HepG2 (cell line): ENCODE measurements around the gene MB21D2. TPM values are rescaled to one million over a fixed set of nuclear protein-coding genes. Genes with fewer than 3 reads are reported as not detected.

Experiments
- ATAC-seq: fragments of 200-7000 bp; cut with Tn5 transposase; 3 replicates; pipeline ENCODE4 v1.9.1; 2020; ENCODE audit warnings: mild to moderate bottlenecking, moderate library complexity
- BruUV-seq: library from RNA; stranded (reverse); fragments of 400-500 nt; replicated peaks from 2 replicates; lab custom pipeline; 2021; lab: Mats Ljungman, UMichigan
- CTCF ChIA-PET: fragments of 300-600 bp; formaldehyde crosslinking; extraction: SDS; loops from one replicate; lab custom pipeline; 2021; ENCODE audit warnings: low total read pairs, inconsistent platforms, low intra/inter-chr PET ratio; lab: Yijun Ruan, JAX
- POLR2A ChIA-PET: fragments of 350-600 bp; sonication (Branson Sonifier 250); formaldehyde crosslinking; loops from one replicate; lab custom pipeline; 2020; ENCODE audit warnings: antibody characterized with exemption, inconsistent platforms; lab: Yijun Ruan, JAX
- DNase-seq: peaks from one replicate; pipeline ENCODE4 v3.0.0-alpha.2; 2015; ENCODE audit warnings: low spot score
- FAIRE-seq: peaks from 3 replicates; lab custom pipeline; 2011; peaks lifted over from hg19 to GRCh38; lab: Jason Lieb, UNC
- H2AFZ ChIP-seq: one replicate; pipeline ENCODE4 v1.6.1; 2011; ENCODE audit warnings: low read length, inconsistent platforms
- H3K27ac ChIP-seq: fragments of 300-600 bp; 3 replicates; pipeline ENCODE4 v1.8.0; 2011; ENCODE audit warnings: mixed run types, mild to moderate bottlenecking, mixed read lengths, low read length, inconsistent platforms; ENCODE audit not compliant: insufficient read depth; ENCODE audit errors: extremely low read length
- H3K27me3 ChIP-seq, 2 experiments: fragments of 200-600 bp in 1 of 2; 2 replicates in 1 of 2; 3 replicates in 1 of 2; pipeline versions ENCODE4 v1.6.0 to v1.8.0; 2011; ENCODE audit warnings: low read length in 2 of 2, mild to moderate bottlenecking in 2 of 2, moderate library complexity in 2 of 2, inconsistent platforms in 1 of 2; ENCODE audit not compliant: insufficient read depth in 2 of 2, control insufficient read depth in 1 of 2
- H3K36me3 ChIP-seq, 2 experiments: fragments of 200-600 bp in 1 of 2; replicated peaks in 1 of 2; 2 replicates in 1 of 2; 3 replicates in 1 of 2; pipeline versions ENCODE4 v1.5.1 to v1.8.0; 2011; ENCODE audit warnings: low read length in 2 of 2, inconsistent platforms in 1 of 2; ENCODE audit not compliant: insufficient read depth in 2 of 2, control insufficient read depth in 1 of 2
- H3K4me1 ChIP-seq: 2 replicates; pipeline ENCODE4 v1.5.1; 2012; ENCODE audit warnings: low read length, inconsistent platforms; ENCODE audit not compliant: insufficient read depth
- H3K4me2 ChIP-seq: 2 replicates; pipeline ENCODE4 v1.6.0; 2011; ENCODE audit warnings: low read depth, low read length, inconsistent platforms
- H3K4me3 ChIP-seq, 3 experiments: fragments of 200-600 bp in 1 of 3; sonication (generic), shearing (Covaris generic) in 1 of 3; replicated peaks in 1 of 3; 2 replicates each; pipeline ENCODE4 v1.5.1; 2011 to 2016; ENCODE audit warnings: low read length in 3 of 3, inconsistent platforms in 2 of 3, low read depth in 2 of 3, mild to moderate bottlenecking in 2 of 3, control low read depth in 1 of 3, mixed read lengths in 1 of 3; ENCODE audit not compliant: insufficient read depth in 1 of 3
- H3K79me2 ChIP-seq: one replicate; pipeline ENCODE4 v1.6.1; 2011; ENCODE audit warnings: low read length, inconsistent platforms; ENCODE audit not compliant: insufficient read depth
- H3K9ac ChIP-seq: 2 replicates; pipeline ENCODE4 v1.6.0; 2011; ENCODE audit warnings: mild to moderate bottlenecking, low read depth, low read length, inconsistent platforms; ENCODE audit not compliant: insufficient read depth
- H3K9me3 ChIP-seq: 2 replicates; pipeline ENCODE4 v1.5.1; 2012; ENCODE audit warnings: mild to moderate bottlenecking, low read length
- H4K20me1 ChIP-seq: 2 replicates; pipeline ENCODE4 v1.6.0; 2011; ENCODE audit warnings: inconsistent platforms, mild to moderate bottlenecking, low read length, moderate library complexity; ENCODE audit not compliant: insufficient read depth
- ARID2 ChIP-seq: sonication (generic); formaldehyde crosslinking; IDR thresholded peaks from 2 replicates; pipeline ENCODE4 v1.8.1; 2022; ENCODE audit warnings: mild to moderate bottlenecking, missing genetic modification reagents, borderline replicate concordance
- BCL6 ChIP-seq: IDR thresholded peaks from 2 replicates; pipeline ENCODE4 v1.6.1; 2016; ENCODE audit warnings: missing genetic modification reagents, missing compliant biosample characterization
- NFKBIZ ChIP-seq: IDR thresholded peaks from 2 replicates; pipeline ENCODE4 v1.6.1; 2018; ENCODE audit warnings: missing genetic modification reagents, missing compliant biosample characterization
- NONO ChIP-seq, 2 experiments: fragments of 450-650 bp in 1 of 2; sonication (generic) in 1 of 2; formaldehyde crosslinking in 1 of 2; IDR thresholded peaks in 1 of 2; conservative IDR thresholded peaks in 1 of 2; 2 replicates each; pipeline versions ENCODE4 v1.6.1 to v1.8.0; 2017 to 2022; ENCODE audit warnings: mild to moderate bottlenecking in 1 of 2, missing genetic modification reagents in 1 of 2, moderate library complexity in 1 of 2
- POLR2G ChIP-seq: fragments of 200-400 bp; formaldehyde crosslinking; IDR thresholded peaks from 2 replicates; pipeline ENCODE4 v1.6.1; 2018; ENCODE audit warnings: mild to moderate bottlenecking, low read depth, low read length, moderate library complexity
- ZMAT5 ChIP-seq: sonication (generic); formaldehyde crosslinking; IDR thresholded peaks from 2 replicates; pipeline ENCODE4 v1.5.0; 2020; ENCODE audit warnings: mild to moderate bottlenecking, low read depth, missing genetic modification reagents, borderline replicate concordance
- ZNF430 ChIP-seq: sonication (generic); formaldehyde crosslinking; IDR thresholded peaks from 2 replicates; pipeline ENCODE4 v1.9.0; 2021; ENCODE audit warnings: mild to moderate bottlenecking, missing genetic modification reagents
- ZNF597 ChIP-seq: sonication (generic); formaldehyde crosslinking; IDR thresholded peaks from 2 replicates; pipeline ENCODE4 v1.5.0; 2020; ENCODE audit warnings: missing genetic modification reagents
- ZNF776 ChIP-seq: sonication (generic); formaldehyde crosslinking; IDR thresholded peaks from 2 replicates; pipeline ENCODE4 v1.4.0; 2020; ENCODE audit warnings: mild to moderate bottlenecking, missing genetic modification reagents
- ZNF788 ChIP-seq: sonication (generic); formaldehyde crosslinking; IDR thresholded peaks from 2 replicates; pipeline ENCODE4 v1.5.0; 2020; ENCODE audit warnings: mild to moderate bottlenecking, missing genetic modification reagents, borderline replicate concordance
- WGBS: methylation state at CpG from one replicate; pipeline ENCODE4 v1.1.6; 2017; ENCODE audit warnings: low lambda C conversion rate; 5-methylcytosine and 5-hydroxymethylcytosine counted together
- in situ Hi-C: cut with HindIII; loops from 2 replicates; pipeline ENCODE4 v1.10.0; 2017; ENCODE audit warnings: low pct_unique_long_range_greater_than_20kb; ENCODE audit not compliant: extremely low pct_ligation_motif_present
- intact Hi-C: fragments of 100-400 bp; cut with micrococcal nuclease; formaldehyde crosslinking; loops from one replicate; pipeline ENCODE4 v1.10.0; 2022; ENCODE audit not compliant: unreplicated experiment
- polyA plus RNA-seq, 8 experiments: library from polyadenylated mRNA; depleted of rRNA in 3 of 8; stranded (reverse) in 7 of 8; unstranded in 1 of 8; fragments of >200 nt; fragmentation: Illumina TruSeq in 4 of 8; extraction: Trizol in 4 of 8; gene quantifications; 2 replicates each; pipeline versions ENCODE4 v1.2.1 to v1.2.3, GENCODE V29; 2011 to 2016; ENCODE audit warnings: low read depth in 4 of 8, missing spikeins in 1 of 8, mixed read lengths in 1 of 8; ENCODE audit not compliant: insufficient read depth in 1 of 8
- total RNA-seq, 5 experiments: library from RNA; depleted of rRNA; stranded (reverse); fragments of >200 nt; fragmentation: Illumina TruSeq; extraction: Trizol; gene quantifications; 2 replicates each; pipeline ENCODE4 v1.2.3, GENCODE V29; 2016; ENCODE audit warnings: low read depth in 1 of 5

Gene MB21D2
- total and polyA plus RNA-seq, 2 of the 13 experiments (the other 11 are each of a cell fraction or from before 2014, with no cell fraction given): 0.90 to 1.6 TPM

- no peak for ATAC-seq
- no peaks in the 10 kb centered on the region for H3K27me3 ChIP-seq
- TF ChIP-seq BCL6 (CRISPR knock-in tag) (peak; percentile 18; the same call in 1 of the 2 replicates), ARID2 (no peak), ZNF597 (CRISPR knock-in tag) (no peak), NONO (IDR thresholded peaks at IDR 0.05) (no peak), NONO (CRISPR knock-in tag; conservative IDR thresholded peaks at IDR 0.05) (no peak), ZNF776 (CRISPR knock-in tag) (no peak), ZNF430 (CRISPR knock-in tag) (no peak)
- TF ChIP-seq, all 625 proteins: peak for 1
- ChIA-PET CTCF (no interaction called here), POLR2A (no interaction called here)
- no peaks in the 10 kb centered on the region for H4K20me1 ChIP-seq
- in situ Hi-C loops (loop anchor here (5.0 to 25.0 kb wide), 3 partner anchors 223 to 753 kb away; no protein-coding TSS in a partner anchor), intact Hi-C loops (loop anchor here (5.0 to 10.0 kb wide), 3 partner anchors 68 to 376 kb away; no protein-coding TSS in a partner anchor)
- BruUV-seq: no TSS peak
- H3K4me1 ChIP-seq: no peaks in the 10 kb centered on the region
- H3K79me2 ChIP-seq: no peaks in the 10 kb centered on the region
- no peaks in the 10 kb centered on the region for H3K36me3 ChIP-seq
- FAIRE-seq (no peak), DNase-seq (no peak)
- H3K9ac ChIP-seq: no peak overlapping the region
- no peak overlapping the region for H3K4me2 ChIP-seq
- no peak overlapping the region for H3K4me3 ChIP-seq
- H3K9me3 ChIP-seq: no peaks in the 10 kb centered on the region
- H2AFZ ChIP-seq: no peak overlapping the region
- 69% methylated on average over 7 of the region's 7 CpGs for WGBS
- H3K27ac ChIP-seq: no peak overlapping the region
These were observed 98.6 kb downstream of the MB21D2 start for GRCh38 chr3:192819001-192819569.

GRCh38 chr3:192818126-192818525 is 99.5 kb downstream of the MB21D2 start:
- no TSS peak for BruUV-seq
- ATAC-seq (no peak), DNase-seq (no peak), FAIRE-seq (no peak)
- H3K9me3 ChIP-seq: no peaks in the 10 kb centered on the region
- no peak overlapping the region for H2AFZ ChIP-seq
- no peak overlapping the region for H3K4me2 ChIP-seq
- no peak overlapping the region for H3K27ac ChIP-seq
- no peaks in the 10 kb centered on the region for H3K79me2 ChIP-seq
- H3K27me3 ChIP-seq: no peaks in the 10 kb centered on the region
- WGBS: 83% methylated on average over 1 of the region's 1 CpG
- in situ Hi-C loops: loop anchor here (5.0 to 25.0 kb wide), 3 partner anchors 224 to 754 kb away; no protein-coding TSS in a partner anchor
- no peak overlapping the region for H3K9ac ChIP-seq
- CTCF ChIA-PET: no interaction called here
- H4K20me1 ChIP-seq: no peaks in the 10 kb centered on the region
- TF ChIP-seq ZNF788 (no peak), NFKBIZ (CRISPR knock-in tag) (no peak), POLR2G (no peak), ZMAT5 (CRISPR knock-in tag) (no peak)
- TF ChIP-seq, all 625 proteins: peak for 0
- Histone ChIP-seq H3K36me3 (no peaks in the 10 kb centered on the region), H3K4me3 (no peak overlapping the region), H3K4me1 (no peaks in the 10 kb centered on the region)
- POLR2A ChIA-PET: no interaction called here
- intact Hi-C loops: loop anchor here (5.0 to 10.0 kb wide), 3 partner anchors 69 to 377 kb away; no protein-coding TSS in a partner anchor
